ENCODE measurements around the gene NLRP3. TPM values are rescaled to one million over a fixed set of nuclear protein-coding genes. Genes with fewer than 3 reads are reported as not detected.
A peak's percentile ranks its signal among the peaks of the same experiment; 100 is the strongest.

Gene NLRP3
- total and polyA plus RNA-seq, 10 of the 15 experiments (the other 5 are each of a cell fraction or from before 2014, with no cell fraction given) = 1.8 to 10.4 (median 5.0) TPM

- TF ChIP-seq JUNB (IDR thresholded peaks at IDR 0.05) (peak; percentile 98), SREBF1 (IDR thresholded peaks at IDR 0.05; ENCODE audit: low read length) (no peak), FOS (IDR thresholded peaks at IDR 0.05; ENCODE audit: borderline replicate concordance, extremely low read depth, insufficient read length) (no peak), SUZ12 (IDR thresholded peaks at IDR 0.05; ENCODE audit: unreplicated experiment) (no peak), ASH2L (IDR thresholded peaks at IDR 0.05; ENCODE audit: borderline replicate concordance, low read depth) (no peak), NR2C2 (IDR thresholded peaks at IDR 0.05; ENCODE audit: borderline replicate concordance, control insufficient read depth, insufficient read length, low read depth) (no peak), EGR1 (IDR thresholded peaks at IDR 0.05; ENCODE audit: borderline replicate concordance in 1 of 2, low read depth in 2 of 2, low read length in 2 of 2) (peak in 1 of 2 experiments; percentile 47; a peak in 1 of 3 replicates), EZH2 (IDR thresholded peaks at IDR 0.05; ENCODE audit: borderline replicate concordance, control insufficient read depth, low read depth, low read length) (no peak), CBX5 (IDR thresholded peaks at IDR 0.05; ENCODE audit: low read depth) (0 out of 2 replicates have a peak, but pooled peaks have one; percentile 86), BRCA1 (IDR thresholded peaks at IDR 0.05; ENCODE audit: low read depth, low read length) (no peak)
These were observed 6.0 kb upstream of the NLRP3 start (continued) for GRCh38 chr1:247409869-247410544.

- no TSS peak for BruUV-seq (replicated peaks)
- H3K4me2 ChIP-seq (ENCODE audit: control insufficient read depth, insufficient read depth) = no peak overlapping the region
- RAD21 ChIA-PET (ENCODE audit: unreplicated experiment) = interaction anchor here (1.9 kb wide), 1 partner anchor 10 kb away, joined by 7 read pairs; no protein-coding TSS in a partner anchor
- intact Hi-C loops (cut with micrococcal nuclease; ENCODE audit: unreplicated experiment) = no loop called here
- no peaks in the 10 kb centered on the region; the same call in 2 of the 3 replicates for H3K9me3 ChIP-seq (replicated peaks; ENCODE audit: control insufficient read depth, insufficient read depth, low read length)
- SMC1A ChIA-PET (ENCODE audit: uncharacterized antibody, unreplicated experiment) = interaction anchor here (0.7 to 2.8 kb wide), 2 partner anchors 14 to 22 kb away, joined by 4 to 18 read pairs; no protein-coding TSS in a partner anchor
- CTCF ChIA-PET = interaction anchor here (2.1 to 2.2 kb wide), 2 partner anchors 22 to 74 kb away, joined by 5 to 12 read pairs; no protein-coding TSS in a partner anchor
- no peak overlapping the region for H3K27ac ChIP-seq (ENCODE audit: control insufficient read depth, insufficient read depth)
- no peak for ATAC-seq
- H2AFZ ChIP-seq (ENCODE audit: control insufficient read depth, low read depth, low read length) = no peak overlapping the region
- H3K9ac ChIP-seq (ENCODE audit: control insufficient read depth, insufficient read depth, low read length) = no peak overlapping the region
- H3K4me3 ChIP-seq = no peak overlapping the region
- no peak for FAIRE-seq
- TF ChIP-seq MYB (IDR thresholded peaks at IDR 0.05; ENCODE audit: borderline replicate concordance, low read depth, low read length) (no peak), ZNF274 (IDR thresholded peaks at IDR 0.05; ENCODE audit: insufficient read depth, insufficient read length) (no peak), PKNOX1 (IDR thresholded peaks at IDR 0.05) (peak; percentile 15; the same call in 1 of the 2 replicates), REST (IDR thresholded peaks at IDR 0.05; ENCODE audit: low read depth, low read length) (no peak), USF2 (IDR thresholded peaks at IDR 0.05; ENCODE audit: borderline replicate concordance, low read depth, low read length) (no peak)
- 53% methylated on average over 13 of the region's 13 CpGs for WGBS (ENCODE audit: insufficient coverage, insufficient replicate concordance, low lambda C conversion rate, missing lambda C conversion rate)
- peaks cover 48% of the 10 kb centered on the region for H3K4me1 ChIP-seq (ENCODE audit: control insufficient read depth, insufficient read depth, low read length)
- no peaks in the 10 kb centered on the region for H4K20me1 ChIP-seq (ENCODE audit: control insufficient read depth, insufficient read depth)
- H3K27me3 ChIP-seq (replicated peaks in 1 of 2; ENCODE audit: control insufficient read depth in 2 of 2, insufficient read depth in 2 of 2, low read length in 1 of 2) = peaks cover 0 to 10% of the 10 kb centered on the region in 2 experiments; a peak in 2 of 4 replicates
- in situ Hi-C loops (cut with MboI) = no loop called here
- POLR2A ChIA-PET = interaction anchor here (1.0 to 1.5 kb wide), 3 partner anchors 9 to 21 kb away, joined by 3 to 4 read pairs (median 4); no protein-coding TSS in a partner anchor
- no peaks in the 10 kb centered on the region for H3K79me2 ChIP-seq (ENCODE audit: control insufficient read depth, insufficient read depth, low read length)
- H3K36me3 ChIP-seq (ENCODE audit: control insufficient read depth in 2 of 2, insufficient read depth in 2 of 2, low read length in 1 of 2) = no peaks in the 10 kb centered on the region
- DNase-seq (ENCODE audit: low read depth, low spot score) = no peak
These were observed 4.2 kb upstream of the NLRP3 start for GRCh38 chr1:247411621-247412327.
